GM12872 (cell line): ENCODE results near the gene GRK3.

ENCODE experiments used
- CTCF ChIP-seq: IDR thresholded peaks from 3 replicates; pipeline ENCODE4 v1.5.1; 2011; ENCODE audit warnings: low read depth, mild to moderate bottlenecking, low read length, moderate library complexity; ENCODE audit not compliant: insufficient read depth

Gene GRK3

GRCh38 chr22:25747245-25747944 lies 182.9 kb downstream of the GRK3 start:
- TF ChIP-seq CTCF, result no peak

GRCh38 chr22:25748140-25748539 lies 183.7 kb downstream of the GRK3 start:
- TF ChIP-seq CTCF, result no peak

GRCh38 chr22:25748704-25749103 lies 184.2 kb downstream of the GRK3 start:
- no peak for TF ChIP-seq CTCF

GRCh38 chr22:25749420-25750169 lies 185.1 kb downstream of the GRK3 start:
- TF ChIP-seq CTCF, result no peak

- TF ChIP-seq CTCF, result no peak
These were observed 186.2 kb downstream of the GRK3 start for GRCh38 chr22:25750569-25751173.

- no peak for TF ChIP-seq CTCF
These were observed 186.7 kb downstream of the GRK3 start for GRCh38 chr22:25751174-25751581.

GRCh38 chr22:25752615-25753214 lies 188.2 kb downstream of the GRK3 start:
- TF ChIP-seq CTCF, result no peak
